Neural crest cell (in vitro differentiated cells): Measurements from ENCODE around the gene PIK3C2B. TPM values are rescaled to one million over a fixed set of nuclear protein-coding genes. Genes with fewer than 3 reads are reported as not detected.

Experiments
- DNase-seq: peaks from one replicate; pipeline ENCODE4 v3.0.0; 2021; ENCODE audit warnings: low read depth, mixed read lengths, low spot score
- H3K27ac Mint-ChIP-seq: one replicate; pipeline ENCODE4 v1.8.0; 2021; ENCODE audit warnings: mild to moderate bottlenecking, mixed read lengths; ENCODE audit not compliant: unreplicated experiment
- H3K27me3 Mint-ChIP-seq: 2 replicates; pipeline ENCODE4 v1.8.0; 2021; ENCODE audit warnings: low read depth, mild to moderate bottlenecking, mixed read lengths
- H3K36me3 Mint-ChIP-seq: 2 replicates; pipeline ENCODE4 v1.8.0; 2021; ENCODE audit warnings: low read depth, mild to moderate bottlenecking, mixed read lengths
- H3K4me1 Mint-ChIP-seq: 2 replicates; pipeline ENCODE4 v1.8.0; 2021; ENCODE audit warnings: mixed read lengths
- H3K4me3 Mint-ChIP-seq: one replicate; pipeline ENCODE4 v1.8.0; 2021; ENCODE audit warnings: mild to moderate bottlenecking, mixed read lengths
- H3K9me3 Mint-ChIP-seq: 2 replicates; pipeline ENCODE4 v1.8.0; 2021; ENCODE audit warnings: mixed read lengths
- total RNA-seq: library from RNA; stranded (reverse); gene quantifications from 2 replicates; pipeline ENCODE4 v1.2.1, GENCODE V29; 2021
- TF ChIP-seq, protein P1 (sequence below): fragments of 200-600 bp; sonication (generic); conservative IDR thresholded peaks from 2 replicates; pipeline ENCODE4 v1.5.0; 2021; ENCODE audit warnings: antibody characterized with exemption, mild to moderate bottlenecking

PIK3C2B gene
- total RNA-seq, 1 donor from 2014 or later: 71.7 TPM

- Mint-ChIP-seq H3K27me3 (no peaks in the 10 kb centered on the region), H3K27ac (no peak overlapping the region), H3K36me3 (peaks cover 32% of the 10 kb centered on the region), H3K4me3 (no peak overlapping the region), H3K4me1 (peaks cover 7% of the 10 kb centered on the region), H3K9me3 (no peaks in the 10 kb centered on the region)
- DNase-seq: no peak
- TF ChIP-seq, protein P1, sequence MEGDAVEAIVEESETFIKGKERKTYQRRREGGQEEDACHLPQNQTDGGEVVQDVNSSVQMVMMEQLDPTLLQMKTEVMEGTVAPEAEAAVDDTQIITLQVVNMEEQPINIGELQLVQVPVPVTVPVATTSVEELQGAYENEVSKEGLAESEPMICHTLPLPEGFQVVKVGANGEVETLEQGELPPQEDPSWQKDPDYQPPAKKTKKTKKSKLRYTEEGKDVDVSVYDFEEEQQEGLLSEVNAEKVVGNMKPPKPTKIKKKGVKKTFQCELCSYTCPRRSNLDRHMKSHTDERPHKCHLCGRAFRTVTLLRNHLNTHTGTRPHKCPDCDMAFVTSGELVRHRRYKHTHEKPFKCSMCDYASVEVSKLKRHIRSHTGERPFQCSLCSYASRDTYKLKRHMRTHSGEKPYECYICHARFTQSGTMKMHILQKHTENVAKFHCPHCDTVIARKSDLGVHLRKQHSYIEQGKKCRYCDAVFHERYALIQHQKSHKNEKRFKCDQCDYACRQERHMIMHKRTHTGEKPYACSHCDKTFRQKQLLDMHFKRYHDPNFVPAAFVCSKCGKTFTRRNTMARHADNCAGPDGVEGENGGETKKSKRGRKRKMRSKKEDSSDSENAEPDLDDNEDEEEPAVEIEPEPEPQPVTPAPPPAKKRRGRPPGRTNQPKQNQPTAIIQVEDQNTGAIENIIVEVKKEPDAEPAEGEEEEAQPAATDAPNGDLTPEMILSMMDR: no peak
Measured at GRCh38 chr1:204464187-204464631, 30.4 kb downstream of the PIK3C2B start.

- TF ChIP-seq, protein P1: no peak
- Mint-ChIP-seq H3K36me3 (peaks cover 31% of the 10 kb centered on the region), H3K4me1 (peaks cover 8% of the 10 kb centered on the region), H3K9me3 (no peaks in the 10 kb centered on the region), H3K27ac (peak overlapping the region; percentile 43), H3K4me3 (no peak overlapping the region), H3K27me3 (no peaks in the 10 kb centered on the region)
- no peak for DNase-seq
Measured at GRCh38 chr1:204463125-204464060, 31.2 kb downstream of the PIK3C2B start.

- TF ChIP-seq, protein P1: no peak
- Mint-ChIP-seq H3K9me3 (no peaks in the 10 kb centered on the region), H3K36me3 (peaks cover 28% of the 10 kb centered on the region)
Measured at GRCh38 chr1:204462229-204462561, 32.4 kb downstream of the PIK3C2B start.

GRCh38 chr1:204461331-204462228 lies 33.0 kb downstream of the PIK3C2B start:
- Mint-ChIP-seq H3K27ac (peak overlapping the region; percentile 57), H3K27me3 (no peaks in the 10 kb centered on the region), H3K36me3 (peaks cover 28% of the 10 kb centered on the region), H3K9me3 (no peaks in the 10 kb centered on the region), H3K4me3 (no peak overlapping the region), H3K4me1 (peaks cover 26% of the 10 kb centered on the region)
- TF ChIP-seq, protein P1: no peak
- no peak for DNase-seq

More at GRCh38 chr1:204462229-204462561, 32.4 kb downstream of the PIK3C2B start:
- Mint-ChIP-seq H3K27ac (peak overlapping the region; percentile 57), H3K27me3 (no peaks in the 10 kb centered on the region), H3K4me1 (peaks cover 20% of the 10 kb centered on the region), H3K4me3 (no peak overlapping the region)
- DNase-seq: no peak

GRCh38 chr1:204460346-204460745 lies 34.3 kb downstream of the PIK3C2B start:
- no peak overlapping the region for H3K4me3 Mint-ChIP-seq

More at GRCh38 chr1:204460346-204460745, 34.3 kb downstream of the PIK3C2B start:
- peaks cover 34% of the 10 kb centered on the region for H3K4me1 Mint-ChIP-seq
- no peaks in the 10 kb centered on the region for H3K27me3 Mint-ChIP-seq
- peaks cover 28% of the 10 kb centered on the region for H3K36me3 Mint-ChIP-seq
- TF ChIP-seq, protein P1: no peak
- DNase-seq: no peak
- no peaks in the 10 kb centered on the region for H3K9me3 Mint-ChIP-seq
- H3K27ac Mint-ChIP-seq: no peak overlapping the region
